ENCODE data around the gene SNTA1.
"Not testable (repeated sequence)": the region's sequence is repeated elsewhere in the genome, so short reads cannot be mapped to it uniquely, and the experiment has no call there.

Gene SNTA1

GRCh38 chr20:33389326-33389725, 54.2 kb downstream of the SNTA1 start:
- DNase-seq: not testable (repeated sequence)

GRCh38 chr20:33388268-33388667, 55.3 kb downstream of the SNTA1 start:
- no peak for DNase-seq

GRCh38 chr20:33387177-33387576, 56.4 kb downstream of the SNTA1 start:
- peak; percentile 62 for DNase-seq

GRCh38 chr20:33386673-33387072, 56.9 kb downstream of the SNTA1 start:
- no peak for DNase-seq

GRCh38 chr20:33377366-33377765, 66.2 kb downstream of the SNTA1 start:
- no peak for DNase-seq

GRCh38 chr20:33373735-33374605, 69.6 kb downstream of the SNTA1 start:
- DNase-seq: peak; percentile 8

- DNase-seq: no peak
These were observed 70.5 kb downstream of the SNTA1 start for GRCh38 chr20:33372993-33373441.

- DNase-seq: no peak
These were observed 73.3 kb downstream of the SNTA1 start for GRCh38 chr20:33370291-33370690.

GRCh38 chr20:33362898-33363297, 80.7 kb downstream of the SNTA1 start:
- no peak for DNase-seq

- DNase-seq: no peak
These were observed 83.9 kb downstream of the SNTA1 start for GRCh38 chr20:33359399-33360261.
